OCI-LY1 (cell line): ENCODE data around the gene REEP6.
"Not testable (repeated sequence)": the region's sequence is repeated elsewhere in the genome, so short reads cannot be mapped to it uniquely, and the experiment has no call there.

Experiments
- H2AFZ ChIP-seq: fragments of 200-600 bp; sonication (generic), shearing (Covaris generic); 2 replicates; pipeline ENCODE4 v1.6.0; 2014; ENCODE audit warnings: antibody characterized with exemption, mild to moderate bottlenecking, low read length
- H3F3A ChIP-seq: fragments of 200-600 bp; sonication (generic), shearing (Covaris generic); 2 replicates; pipeline ENCODE4 v1.6.0; 2014; ENCODE audit warnings: mild to moderate bottlenecking, antibody characterized with exemption, low read length, moderate library complexity; ENCODE audit not compliant: insufficient read depth
- H3K27ac ChIP-seq: fragments of 200-600 bp; sonication (generic); 2 replicates; pipeline ENCODE4 v1.5.1; 2014; ENCODE audit warnings: low read length, mixed run types, mild to moderate bottlenecking, low read depth; ENCODE audit not compliant: poor library complexity, severe bottlenecking
- H3K27me3 ChIP-seq: fragments of 200-600 bp; sonication (generic); 2 replicates; pipeline ENCODE4 v1.6.0; 2014; ENCODE audit warnings: antibody characterized with exemption, mild to moderate bottlenecking, low read length, moderate library complexity; ENCODE audit not compliant: insufficient read depth
- H3K36me3 ChIP-seq: fragments of 200-600 bp; sonication (generic); 2 replicates; pipeline ENCODE4 v1.6.1; 2014; ENCODE audit warnings: mild to moderate bottlenecking, antibody characterized with exemption, low read length, moderate library complexity, mixed read lengths; ENCODE audit not compliant: insufficient read depth
- H3K4me1 ChIP-seq: fragments of 200-600 bp; sonication (generic); 2 replicates; pipeline ENCODE4 v1.5.1; 2014; ENCODE audit warnings: mild to moderate bottlenecking, low read length, moderate library complexity; ENCODE audit not compliant: insufficient read depth, severe bottlenecking
- H3K4me2 ChIP-seq: fragments of 200-600 bp; sonication (generic), shearing (Covaris generic); 2 replicates; pipeline ENCODE4 v1.6.1; 2014; ENCODE audit warnings: low read length
- H3K4me3 ChIP-seq: fragments of 200-600 bp; sonication (generic); 2 replicates; pipeline ENCODE4 v1.5.1; 2014; ENCODE audit warnings: low read length, low read depth, mild to moderate bottlenecking, mixed read lengths; ENCODE audit not compliant: poor library complexity, severe bottlenecking
- H3K79me2 ChIP-seq: fragments of 200-600 bp; shearing (Covaris generic); 2 replicates; pipeline ENCODE4 v1.6.1; 2016; ENCODE audit warnings: mixed run types, low read length, mixed read lengths; ENCODE audit not compliant: insufficient read depth
- H3K9ac ChIP-seq: fragments of 200-600 bp; sonication (generic), shearing (Covaris generic); 2 replicates; pipeline ENCODE4 v1.6.1; 2014; ENCODE audit warnings: mild to moderate bottlenecking, low read length, mixed read lengths
- H3K9me2 ChIP-seq: fragments of 200-600 bp; sonication (generic), shearing (Covaris generic); 2 replicates; pipeline ENCODE4 v1.6.1; 2014; ENCODE audit warnings: low read depth, mild to moderate bottlenecking, low read length, mixed read lengths
- H3K9me3 ChIP-seq: fragments of 200-600 bp; shearing (Covaris generic); 2 replicates; pipeline ENCODE4 v1.6.1; 2014; ENCODE audit warnings: low read length, mixed read lengths
- H4K20me1 ChIP-seq: fragments of 200-600 bp; sonication (generic), shearing (Covaris generic); 2 replicates; pipeline ENCODE4 v1.6.0; 2016; ENCODE audit warnings: mild to moderate bottlenecking, low read length; ENCODE audit not compliant: insufficient read depth
- EZH2 ChIP-seq: fragments of 200-600 bp; sonication (generic), shearing (Covaris generic); IDR thresholded peaks from 2 replicates; pipeline ENCODE4 v1.8.0; 2017; ENCODE audit warnings: borderline replicate concordance, mixed run types, mild to moderate bottlenecking, antibody characterized with exemption, low read length, moderate library complexity, mixed read lengths
- TF ChIP-seq, protein P1 (sequence below): fragments of 200-600 bp; sonication (generic), shearing (Covaris generic); IDR thresholded peaks from 2 replicates; pipeline ENCODE4 v1.5.1; 2017; ENCODE audit warnings: mild to moderate bottlenecking, antibody characterized with exemption, low read length, moderate library complexity, mixed read lengths

The REEP6 gene

DNA sequence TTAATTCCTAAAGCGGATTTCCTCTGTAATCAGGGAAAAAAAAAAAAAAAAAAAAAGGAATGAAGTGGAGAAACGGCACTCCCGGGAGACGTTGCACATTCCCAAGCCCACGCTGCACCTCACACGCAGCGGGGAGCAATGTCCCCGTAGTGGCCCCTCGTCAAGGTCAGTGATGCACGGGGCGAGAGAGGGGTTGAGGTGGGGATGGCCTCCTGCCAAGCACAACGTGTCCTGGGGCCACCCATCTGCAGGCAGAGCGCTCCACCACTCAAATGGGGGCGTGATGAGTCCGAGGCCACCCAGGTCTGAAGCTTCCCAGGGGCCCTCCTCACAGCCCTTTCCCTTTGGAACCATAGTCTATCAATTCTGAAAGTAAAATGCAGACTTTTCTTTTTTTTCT is 48.0 kb downstream of the REEP6 start:
- no peak overlapping the region for H3K4me3 ChIP-seq
- TF ChIP-seq, protein P1, sequence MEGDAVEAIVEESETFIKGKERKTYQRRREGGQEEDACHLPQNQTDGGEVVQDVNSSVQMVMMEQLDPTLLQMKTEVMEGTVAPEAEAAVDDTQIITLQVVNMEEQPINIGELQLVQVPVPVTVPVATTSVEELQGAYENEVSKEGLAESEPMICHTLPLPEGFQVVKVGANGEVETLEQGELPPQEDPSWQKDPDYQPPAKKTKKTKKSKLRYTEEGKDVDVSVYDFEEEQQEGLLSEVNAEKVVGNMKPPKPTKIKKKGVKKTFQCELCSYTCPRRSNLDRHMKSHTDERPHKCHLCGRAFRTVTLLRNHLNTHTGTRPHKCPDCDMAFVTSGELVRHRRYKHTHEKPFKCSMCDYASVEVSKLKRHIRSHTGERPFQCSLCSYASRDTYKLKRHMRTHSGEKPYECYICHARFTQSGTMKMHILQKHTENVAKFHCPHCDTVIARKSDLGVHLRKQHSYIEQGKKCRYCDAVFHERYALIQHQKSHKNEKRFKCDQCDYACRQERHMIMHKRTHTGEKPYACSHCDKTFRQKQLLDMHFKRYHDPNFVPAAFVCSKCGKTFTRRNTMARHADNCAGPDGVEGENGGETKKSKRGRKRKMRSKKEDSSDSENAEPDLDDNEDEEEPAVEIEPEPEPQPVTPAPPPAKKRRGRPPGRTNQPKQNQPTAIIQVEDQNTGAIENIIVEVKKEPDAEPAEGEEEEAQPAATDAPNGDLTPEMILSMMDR = no peak
- no peak for TF ChIP-seq EZH2
- no peak overlapping the region for H3K9ac ChIP-seq
- H3K4me1 ChIP-seq = no peaks in the 10 kb centered on the region
- H3K4me2 ChIP-seq = no peak overlapping the region
- no peaks in the 10 kb centered on the region; the same call in 1 of the 2 replicates for H3K36me3 ChIP-seq
- H3K27ac ChIP-seq = no peak overlapping the region
- no peak overlapping the region for H2AFZ ChIP-seq
- peaks cover 23% of the 10 kb centered on the region for H3K27me3 ChIP-seq
- no peaks in the 10 kb centered on the region for H3K9me2 ChIP-seq
- H3K79me2 ChIP-seq = no peaks in the 10 kb centered on the region
- H4K20me1 ChIP-seq = no peaks in the 10 kb centered on the region
- H3F3A ChIP-seq = no peaks in the 10 kb centered on the region
- H3K9me3 ChIP-seq = no peaks in the 10 kb centered on the region

DNA sequence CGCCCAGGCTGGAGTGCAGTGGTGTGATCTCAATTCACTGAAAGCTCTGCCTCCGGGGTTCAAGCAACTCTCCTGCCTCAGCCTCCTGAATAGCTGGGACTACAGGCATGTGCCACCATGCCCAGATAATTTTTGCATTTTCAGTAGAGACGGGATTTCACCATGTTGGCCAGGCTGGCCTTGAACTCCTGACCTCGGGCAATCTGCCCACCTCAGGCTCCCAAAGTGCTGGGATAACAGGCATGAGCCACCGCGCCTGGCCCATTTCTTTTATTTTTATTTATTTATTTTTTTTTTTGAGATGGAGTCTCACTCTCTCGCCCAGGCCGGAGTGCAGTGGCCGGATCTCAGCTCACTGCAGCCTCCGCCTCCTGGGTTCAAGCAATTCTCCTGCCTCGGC is 48.8 kb downstream of the REEP6 start:
- H3K36me3 ChIP-seq, H3K9ac ChIP-seq, H3K4me1 ChIP-seq, H3K9me3 ChIP-seq, H3K27ac ChIP-seq, H3K4me3 ChIP-seq, H2AFZ ChIP-seq, H4K20me1 ChIP-seq, H3K4me2 ChIP-seq, H3F3A ChIP-seq, H3K79me2 ChIP-seq, H3K9me2 ChIP-seq: not testable (repeated sequence)
- peaks cover 23% of the 10 kb centered on the region for H3K27me3 ChIP-seq

DNA sequence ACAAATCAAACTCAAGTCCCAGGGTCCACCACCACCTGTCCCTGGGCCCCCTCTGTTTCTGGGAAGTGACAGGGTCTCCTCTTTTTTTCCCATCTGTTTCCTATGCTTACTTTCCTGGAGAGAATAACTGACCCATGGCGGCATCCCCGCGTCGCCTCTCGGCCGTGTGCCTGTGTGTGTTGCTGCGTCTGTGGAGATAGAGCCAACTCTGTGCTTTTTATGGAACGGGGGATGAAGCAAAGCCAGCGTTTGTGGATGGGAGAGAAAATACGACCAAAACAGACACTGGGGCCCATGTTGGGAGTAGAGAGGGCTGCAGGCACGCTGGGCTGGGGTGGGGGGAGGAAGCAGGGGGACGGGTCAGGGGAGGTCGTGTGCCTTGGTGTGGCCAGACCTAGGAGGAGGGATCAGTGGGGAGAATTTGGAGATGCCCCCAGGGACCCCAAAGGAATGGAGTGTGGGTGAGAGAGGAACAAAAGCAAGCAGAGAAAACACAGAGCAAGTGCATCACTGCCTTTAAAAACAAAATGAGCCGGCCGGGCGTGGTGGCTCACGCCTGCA is 49.5 kb downstream of the REEP6 start:
- no peaks in the 10 kb centered on the region for H3F3A ChIP-seq
- TF ChIP-seq, protein P1 = no peak
- no peak for TF ChIP-seq EZH2
- H4K20me1 ChIP-seq = no peaks in the 10 kb centered on the region
- no peaks in the 10 kb centered on the region for H3K4me1 ChIP-seq
- peaks cover 18% of the 10 kb centered on the region; the same call in 1 of the 2 replicates for H3K27me3 ChIP-seq
- no peak overlapping the region for H3K27ac ChIP-seq
- H3K9ac ChIP-seq = no peak overlapping the region
- no peaks in the 10 kb centered on the region for H3K79me2 ChIP-seq
- no peaks in the 10 kb centered on the region; the same call in 1 of the 2 replicates for H3K36me3 ChIP-seq
- no peak overlapping the region for H3K4me2 ChIP-seq
- no peak overlapping the region for H3K4me3 ChIP-seq
- H2AFZ ChIP-seq = no peak overlapping the region
- H3K9me2 ChIP-seq = no peaks in the 10 kb centered on the region
- no peaks in the 10 kb centered on the region for H3K9me3 ChIP-seq
